ENCODE measurements around the gene LTBP3.

LTBP3 gene

GRCh38 chr11:65585396-65586246 is 27.5 kb upstream of the LTBP3 start:
- DNase-seq = no peak

- DNase-seq = no peak
These were observed 26.6 kb upstream of the LTBP3 start for GRCh38 chr11:65584723-65585171.

- no peak for DNase-seq
These were observed 25.9 kb upstream of the LTBP3 start for GRCh38 chr11:65584106-65584505.

- no peak for DNase-seq
These were observed 25.4 kb upstream of the LTBP3 start for GRCh38 chr11:65583589-65583988.

- DNase-seq = no peak
These were observed 23.8 kb upstream of the LTBP3 start for GRCh38 chr11:65581928-65582327.

- no peak for DNase-seq
These were observed 22.6 kb upstream of the LTBP3 start for GRCh38 chr11:65580756-65581155.

GRCh38 chr11:65580031-65580692 is 22.0 kb upstream of the LTBP3 start:
- no peak for DNase-seq

- DNase-seq = no peak
These were observed 21.1 kb upstream of the LTBP3 start for GRCh38 chr11:65579291-65579690.

- no peak for DNase-seq
These were observed 20.5 kb upstream of the LTBP3 start for GRCh38 chr11:65578667-65579066.

- DNase-seq = no peak
These were observed 20.0 kb upstream of the LTBP3 start for GRCh38 chr11:65578134-65578533.

GRCh38 chr11:65577756-65578109 is 19.6 kb upstream of the LTBP3 start:
- DNase-seq = no peak

GRCh38 chr11:65576867-65577755 is 19.0 kb upstream of the LTBP3 start:
- no peak for DNase-seq

- DNase-seq = no peak
These were observed 18.2 kb upstream of the LTBP3 start for GRCh38 chr11:65576232-65576866.

GRCh38 chr11:65575568-65576231 is 17.5 kb upstream of the LTBP3 start, which contains the start of gene EHBP1L1:
Gene EHBP1L1 (plus strand): TSS chr11:65576053. CDS start chr11:65576303, 250 bp downstream.
- no peak for DNase-seq

- DNase-seq = no peak
These were observed 16.8 kb upstream of the LTBP3 start for GRCh38 chr11:65574811-65575567.

GRCh38 chr11:65574109-65574810 is 16.1 kb upstream of the LTBP3 start:
- DNase-seq = peak; percentile 29

- DNase-seq = no peak
These were observed 15.4 kb upstream of the LTBP3 start for GRCh38 chr11:65573391-65574079.

- no peak for DNase-seq
These were observed 14.3 kb upstream of the LTBP3 start, which contains the start of gene FAM89B for GRCh38 chr11:65572356-65573051. Gene FAM89B (plus strand): TSS chr11:65572538. CDS start chr11:65572670, 132 bp downstream.

GRCh38 chr11:65571940-65572339 is 13.8 kb upstream of the LTBP3 start:
- no peak for DNase-seq

Measured in SHP77 treated with DMSO at 0.1 percent for 48 hours (cell line).